SU-DHL-6 (cell line): ENCODE measurements around the gene PTGDS.

Experiments used
- EZH2phosphoT487 ChIP-seq: fragments of 200-600 bp; sonication (generic), shearing (Covaris generic); conservative IDR thresholded peaks from 2 replicates; pipeline ENCODE4 v1.6.1; 2018; ENCODE audit warnings: mild to moderate bottlenecking, antibody characterized with exemption, low read length, moderate library complexity, mixed read lengths
- TF ChIP-seq, protein P1 (sequence below): fragments of 200-600 bp; sonication (generic); IDR thresholded peaks from one replicate; pipeline ENCODE4 v1.5.1; 2017; ENCODE audit warnings: antibody characterized with exemption, mild to moderate bottlenecking, low read length, moderate library complexity; ENCODE audit not compliant: insufficient read depth, poor library complexity, severe bottlenecking

GRCh38 chr9:137021979-137022661, 44.8 kb downstream of the PTGDS start:
- TF ChIP-seq, protein P1, sequence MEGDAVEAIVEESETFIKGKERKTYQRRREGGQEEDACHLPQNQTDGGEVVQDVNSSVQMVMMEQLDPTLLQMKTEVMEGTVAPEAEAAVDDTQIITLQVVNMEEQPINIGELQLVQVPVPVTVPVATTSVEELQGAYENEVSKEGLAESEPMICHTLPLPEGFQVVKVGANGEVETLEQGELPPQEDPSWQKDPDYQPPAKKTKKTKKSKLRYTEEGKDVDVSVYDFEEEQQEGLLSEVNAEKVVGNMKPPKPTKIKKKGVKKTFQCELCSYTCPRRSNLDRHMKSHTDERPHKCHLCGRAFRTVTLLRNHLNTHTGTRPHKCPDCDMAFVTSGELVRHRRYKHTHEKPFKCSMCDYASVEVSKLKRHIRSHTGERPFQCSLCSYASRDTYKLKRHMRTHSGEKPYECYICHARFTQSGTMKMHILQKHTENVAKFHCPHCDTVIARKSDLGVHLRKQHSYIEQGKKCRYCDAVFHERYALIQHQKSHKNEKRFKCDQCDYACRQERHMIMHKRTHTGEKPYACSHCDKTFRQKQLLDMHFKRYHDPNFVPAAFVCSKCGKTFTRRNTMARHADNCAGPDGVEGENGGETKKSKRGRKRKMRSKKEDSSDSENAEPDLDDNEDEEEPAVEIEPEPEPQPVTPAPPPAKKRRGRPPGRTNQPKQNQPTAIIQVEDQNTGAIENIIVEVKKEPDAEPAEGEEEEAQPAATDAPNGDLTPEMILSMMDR: no peak
- no peak for TF ChIP-seq EZH2phosphoT487
